NCI-H82 treated with DMSO at 0.1 percent for 48 hours (cell line): ENCODE data around the gene ZNF581.

Experiments used
- DNase-seq: peaks from one replicate; lab custom pipeline; 2025; ENCODE audit not compliant: unreplicated experiment; lab: John Stamatoyannopoulos, UW

ZNF581 gene

DNA sequence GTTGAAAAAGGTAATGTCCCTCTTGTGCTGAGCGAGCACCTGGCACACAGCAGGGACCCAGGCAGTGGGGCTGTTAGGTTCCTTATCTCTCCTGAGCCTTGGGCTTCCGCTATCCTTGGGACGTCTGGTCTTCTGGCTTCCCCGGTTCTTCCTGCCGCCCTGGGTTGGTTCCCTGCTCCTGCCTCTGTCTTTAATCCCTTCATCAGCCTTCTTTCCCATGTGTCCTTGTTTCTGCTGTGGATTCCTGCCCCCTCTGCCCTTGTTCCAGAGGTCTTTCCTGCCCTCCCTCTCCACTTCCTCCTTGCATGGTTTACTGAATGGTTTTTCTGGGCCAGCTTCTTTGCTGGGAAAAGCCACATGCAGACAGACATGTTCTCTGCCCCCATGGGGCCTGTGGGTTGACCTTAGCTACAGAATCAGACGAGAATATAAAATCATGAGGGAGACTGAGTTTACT, 34.2 kb downstream of the ZNF581 start:
- DNase-seq: no peak

DNA sequence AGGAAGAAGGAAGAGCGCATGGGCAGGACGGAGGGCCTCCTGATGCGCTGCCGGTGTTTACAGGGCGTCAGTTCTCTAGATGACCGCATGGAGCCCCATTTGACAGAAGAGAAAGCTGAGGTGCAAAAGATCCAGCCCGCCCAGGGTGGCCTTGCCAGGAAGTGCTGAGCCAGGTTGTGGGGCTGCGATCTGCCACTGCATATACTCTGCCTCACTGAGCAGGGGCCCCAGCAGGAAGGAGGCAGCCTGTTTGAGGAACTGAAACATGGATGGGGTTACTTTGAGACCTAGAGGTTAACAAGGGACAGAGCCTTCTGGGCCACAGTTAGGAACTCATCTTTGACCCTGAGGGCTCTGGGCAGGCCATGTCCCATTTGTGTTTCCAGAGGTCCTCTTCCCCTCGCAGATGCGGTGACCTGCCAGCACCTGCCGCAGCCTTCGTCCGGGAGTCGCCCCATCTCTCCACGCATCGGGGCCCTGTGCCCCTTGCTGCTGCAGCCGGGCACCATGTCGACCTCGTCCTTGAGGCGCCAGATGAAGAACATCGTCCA, 34.7 kb downstream of the ZNF581 start:
- no peak for DNase-seq

DNA sequence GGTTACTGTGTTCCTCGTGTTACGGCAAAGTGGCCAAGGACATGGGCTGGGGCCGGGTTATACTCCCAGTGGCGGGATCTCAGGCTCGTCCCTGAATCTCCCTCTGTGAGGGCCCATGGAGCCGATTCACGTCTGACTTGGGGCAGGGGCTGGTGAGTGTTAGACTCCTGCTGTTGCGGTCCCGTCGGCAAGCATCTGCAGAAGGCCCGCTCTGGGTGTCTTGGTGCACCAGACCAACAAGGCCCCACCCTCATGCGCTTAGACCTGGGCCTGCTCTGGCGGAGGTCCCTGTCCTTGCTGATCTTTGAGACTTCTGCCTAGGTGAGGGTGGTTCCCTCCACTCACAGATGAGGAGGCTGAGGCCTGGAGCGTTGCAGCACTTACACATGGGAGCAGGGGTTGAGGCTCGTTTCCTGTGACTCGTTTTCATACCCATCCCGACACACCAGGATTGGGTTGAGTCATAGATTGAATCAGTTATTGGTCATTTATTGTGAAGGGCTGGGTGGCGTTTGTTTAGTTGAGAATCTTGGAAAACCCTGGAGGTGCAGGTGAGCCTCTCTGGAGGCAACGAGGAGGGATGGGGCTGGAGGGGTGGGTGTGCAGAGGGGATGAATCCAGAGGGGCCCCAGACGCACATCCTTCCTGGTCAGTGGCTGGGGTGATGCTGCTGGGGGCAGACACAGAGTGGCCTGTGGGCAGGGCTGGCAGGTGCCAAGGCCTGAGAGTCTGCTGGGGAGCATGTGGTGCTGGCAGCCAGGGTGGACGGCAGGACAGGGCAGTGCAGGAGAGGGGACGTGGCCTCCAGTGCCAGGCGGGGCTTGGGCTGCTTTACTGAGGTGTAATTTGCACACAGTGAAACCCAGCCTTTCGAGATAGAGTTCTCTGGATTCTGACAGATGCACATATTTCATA, 36.2 kb downstream of the ZNF581 start:
- no peak for DNase-seq

DNA sequence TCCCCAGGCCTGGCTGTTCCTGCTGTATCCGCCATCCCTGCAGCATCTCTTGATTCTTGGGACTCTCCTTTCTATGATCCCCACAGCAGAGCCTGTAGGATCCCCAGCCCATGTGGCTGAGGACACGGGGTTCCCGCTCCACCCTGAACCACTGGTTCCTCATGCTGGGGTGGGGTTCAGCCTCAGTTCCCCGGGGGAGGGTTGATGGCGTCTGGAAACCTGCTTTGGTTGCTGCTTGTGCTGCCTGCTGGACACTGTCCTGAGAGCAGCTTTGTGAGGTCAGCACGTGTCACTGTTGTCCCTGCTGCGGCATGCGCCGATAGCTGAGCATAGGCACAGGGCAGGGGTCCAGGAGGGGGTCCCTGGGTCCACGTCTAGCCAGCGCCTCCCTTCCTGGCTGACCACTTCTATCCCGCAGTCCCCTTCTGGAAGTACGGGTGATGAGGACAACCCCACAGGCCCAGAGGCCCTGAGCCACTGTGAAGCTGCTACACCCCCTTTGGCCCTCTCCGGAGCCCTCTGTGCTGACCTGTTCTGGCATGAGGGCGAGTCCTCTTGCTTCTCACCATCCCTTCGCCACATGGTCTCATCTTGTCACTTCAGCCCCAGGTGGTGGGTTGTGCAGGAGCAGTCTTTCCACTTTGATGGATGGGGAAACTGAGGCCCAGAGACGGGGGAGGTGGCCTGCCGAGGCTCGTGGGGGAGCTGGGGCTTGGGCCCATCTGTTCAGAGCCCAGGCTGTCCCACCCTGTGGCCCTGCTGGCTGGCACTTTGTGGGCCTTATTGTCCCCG, 37.1 kb downstream of the ZNF581 start:
- DNase-seq: no peak

DNA sequence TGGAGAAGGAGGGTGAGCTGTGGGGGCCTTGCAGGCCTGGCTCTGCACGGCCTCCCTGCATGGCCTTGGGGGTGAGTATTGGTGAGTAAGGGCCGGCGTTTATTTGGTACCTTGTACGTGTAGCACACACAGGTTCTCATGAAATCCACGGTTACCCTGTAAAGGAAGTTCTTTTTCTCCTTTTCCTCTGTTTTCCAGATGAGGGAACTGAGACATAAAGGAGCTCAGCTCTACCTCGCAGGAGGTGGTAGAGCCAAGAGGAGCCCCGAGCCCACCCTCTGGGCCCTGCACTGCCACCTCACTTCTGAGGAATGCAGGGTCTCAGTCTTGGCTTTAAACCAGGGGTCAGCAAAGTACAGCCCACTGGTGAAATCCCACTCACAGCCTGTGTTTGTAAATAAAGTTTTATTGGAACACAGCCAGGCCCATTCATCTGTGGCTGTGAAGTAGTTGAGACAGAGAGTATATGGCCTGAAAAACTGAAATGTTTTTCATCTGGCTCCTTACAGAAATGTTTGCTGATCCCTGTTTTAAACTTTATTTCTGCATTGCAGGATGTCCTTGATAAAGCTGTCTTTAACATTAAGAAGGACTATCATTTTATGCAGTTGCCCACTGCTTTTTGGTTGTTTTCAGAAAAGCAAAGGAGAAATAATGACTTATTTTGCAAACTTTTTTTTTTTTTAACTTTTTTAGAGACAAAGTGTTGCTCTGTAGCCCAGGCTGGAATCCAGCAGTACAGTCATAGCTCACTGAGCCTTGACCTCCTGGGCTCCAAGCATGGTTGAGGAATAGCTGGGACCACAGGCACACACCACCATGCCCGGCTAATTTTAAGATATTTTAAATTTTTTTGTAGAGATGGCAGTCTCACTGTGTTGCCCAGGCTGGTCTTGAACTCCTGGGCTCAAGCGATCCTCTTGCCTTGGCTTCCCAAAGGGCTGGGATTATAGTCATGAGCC, 38.0 kb downstream of the ZNF581 start:
- no peak for DNase-seq

DNA sequence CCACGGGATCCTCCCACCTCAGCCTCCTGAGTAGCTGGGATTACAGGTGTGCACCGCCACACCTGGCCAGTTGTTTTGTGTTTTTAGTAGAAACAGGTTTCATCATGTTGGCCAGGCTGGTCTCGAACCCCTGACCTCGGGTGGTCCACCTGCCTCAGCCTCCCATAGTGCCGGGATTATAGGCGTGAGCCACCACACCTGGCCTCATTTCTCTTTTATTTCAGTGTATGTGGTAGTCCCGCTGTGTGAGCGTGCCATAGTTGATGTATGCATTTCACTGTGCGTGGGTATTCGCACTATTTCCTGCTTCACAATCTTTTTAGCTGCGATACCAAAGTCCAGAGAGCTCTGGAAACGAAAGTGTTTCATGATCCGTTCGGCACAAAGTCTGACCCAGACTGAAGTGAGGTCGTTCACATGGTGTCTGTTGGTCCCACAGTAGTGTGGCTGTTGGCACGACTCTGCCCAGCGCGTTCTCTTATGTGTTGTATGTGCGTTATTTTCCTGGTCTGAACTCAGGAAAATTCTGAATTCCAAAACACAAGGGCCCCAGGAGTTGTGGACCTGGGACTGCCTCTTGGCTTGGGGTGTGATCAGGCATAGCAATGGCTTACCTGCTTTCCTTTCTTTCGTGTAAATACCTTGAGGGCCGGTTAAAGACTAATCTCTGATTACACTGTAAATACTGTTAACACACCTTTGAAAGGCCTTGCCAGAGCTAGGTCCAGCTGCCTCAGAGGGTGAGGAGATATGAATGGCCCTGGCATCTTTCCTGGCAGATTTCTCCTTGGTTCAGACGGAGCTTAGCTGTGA, 40.2 kb downstream of the ZNF581 start:
- no peak for DNase-seq

DNA sequence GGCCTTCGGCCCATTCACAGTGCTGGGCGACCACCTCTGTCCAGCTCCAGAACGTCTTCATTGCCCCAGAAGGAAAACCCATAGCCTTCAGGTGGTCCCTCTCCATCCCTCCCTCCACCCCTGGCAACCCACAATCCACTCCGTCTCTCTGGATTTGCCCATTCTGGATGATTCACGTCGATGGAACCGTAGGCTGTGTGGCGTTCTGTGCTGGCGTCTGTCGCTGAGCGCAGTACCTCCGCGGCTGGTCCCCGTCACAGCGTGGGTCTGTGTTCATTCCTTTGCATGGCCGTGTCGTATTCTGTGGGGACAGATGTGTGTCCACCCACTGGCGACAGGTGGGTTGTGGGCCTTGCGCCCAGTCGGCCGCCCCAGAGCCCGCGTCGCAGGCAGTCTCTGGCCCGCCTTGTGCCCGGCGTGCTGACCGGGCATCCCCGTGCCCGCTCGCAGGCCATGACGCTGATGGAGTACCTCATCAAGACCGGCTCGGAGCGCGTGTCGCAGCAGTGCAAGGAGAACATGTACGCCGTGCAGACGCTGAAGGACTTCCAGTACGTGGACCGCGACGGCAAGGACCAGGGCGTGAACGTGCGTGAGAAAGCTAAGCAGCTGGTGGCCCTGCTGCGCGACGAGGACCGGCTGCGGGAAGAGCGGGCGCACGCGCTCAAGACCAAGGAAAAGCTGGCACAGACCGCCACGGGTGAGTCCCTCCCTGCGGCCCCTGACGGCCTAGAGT, 41.7 kb downstream of the ZNF581 start:
- DNase-seq: no peak

DNA sequence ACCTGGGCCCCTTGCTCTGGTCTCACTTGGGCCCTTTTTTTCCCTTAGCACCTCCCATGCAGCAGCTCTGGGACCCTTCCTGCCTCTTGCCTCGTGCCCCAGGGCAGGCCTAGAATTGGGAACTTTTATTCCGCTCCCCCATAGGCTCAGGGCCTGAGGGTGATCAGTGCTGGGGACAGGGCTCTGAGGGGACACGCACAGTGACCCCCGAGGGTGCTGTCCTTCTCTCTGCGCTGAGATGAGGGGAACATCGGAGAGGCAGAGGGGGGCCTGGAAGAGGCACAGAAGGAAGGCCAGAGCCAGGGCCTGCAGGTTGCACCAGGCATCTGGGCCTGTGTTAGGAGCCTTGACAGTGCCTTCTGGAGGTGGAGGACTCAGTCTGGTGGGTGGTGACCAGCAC, 42.3 kb downstream of the ZNF581 start:
- no peak for DNase-seq

DNA sequence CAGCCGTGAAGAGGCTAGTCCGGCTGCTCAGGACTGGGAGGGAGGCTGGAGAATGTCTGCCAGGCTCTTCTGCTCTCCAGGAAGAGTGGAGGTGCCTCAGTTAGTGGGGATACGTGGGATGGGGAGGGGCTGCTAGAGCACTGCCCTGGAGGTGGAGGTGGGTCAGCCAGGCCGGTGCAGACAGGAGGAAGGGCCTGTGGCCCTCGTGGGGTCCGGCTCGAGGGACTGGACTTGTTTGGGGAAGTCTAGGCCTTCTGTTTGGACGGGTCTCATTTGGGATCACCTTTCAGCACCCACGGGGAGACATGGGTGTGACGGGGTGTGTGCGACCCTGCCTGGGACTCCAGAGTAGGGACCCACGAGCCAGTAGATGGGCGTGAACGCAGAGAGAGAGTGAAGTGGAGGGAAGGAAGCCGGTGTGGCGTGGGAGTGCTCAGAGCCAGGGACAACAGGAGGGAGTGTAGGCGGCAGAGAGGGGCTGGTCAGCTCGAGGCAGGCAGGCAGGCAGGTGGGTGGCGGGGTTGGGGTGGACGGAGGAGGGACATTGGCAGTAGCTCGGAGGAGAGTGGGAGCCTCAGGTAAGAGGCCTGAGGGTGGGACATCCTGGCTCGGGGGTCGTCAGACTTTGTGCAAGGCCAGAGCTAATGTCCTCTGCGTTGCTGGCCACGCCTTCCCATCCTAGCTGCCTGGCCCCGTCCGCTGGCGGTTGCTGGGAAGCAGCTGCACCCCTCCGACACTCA, 43.0 kb downstream of the ZNF581 start:
- DNase-seq: no peak

DNA sequence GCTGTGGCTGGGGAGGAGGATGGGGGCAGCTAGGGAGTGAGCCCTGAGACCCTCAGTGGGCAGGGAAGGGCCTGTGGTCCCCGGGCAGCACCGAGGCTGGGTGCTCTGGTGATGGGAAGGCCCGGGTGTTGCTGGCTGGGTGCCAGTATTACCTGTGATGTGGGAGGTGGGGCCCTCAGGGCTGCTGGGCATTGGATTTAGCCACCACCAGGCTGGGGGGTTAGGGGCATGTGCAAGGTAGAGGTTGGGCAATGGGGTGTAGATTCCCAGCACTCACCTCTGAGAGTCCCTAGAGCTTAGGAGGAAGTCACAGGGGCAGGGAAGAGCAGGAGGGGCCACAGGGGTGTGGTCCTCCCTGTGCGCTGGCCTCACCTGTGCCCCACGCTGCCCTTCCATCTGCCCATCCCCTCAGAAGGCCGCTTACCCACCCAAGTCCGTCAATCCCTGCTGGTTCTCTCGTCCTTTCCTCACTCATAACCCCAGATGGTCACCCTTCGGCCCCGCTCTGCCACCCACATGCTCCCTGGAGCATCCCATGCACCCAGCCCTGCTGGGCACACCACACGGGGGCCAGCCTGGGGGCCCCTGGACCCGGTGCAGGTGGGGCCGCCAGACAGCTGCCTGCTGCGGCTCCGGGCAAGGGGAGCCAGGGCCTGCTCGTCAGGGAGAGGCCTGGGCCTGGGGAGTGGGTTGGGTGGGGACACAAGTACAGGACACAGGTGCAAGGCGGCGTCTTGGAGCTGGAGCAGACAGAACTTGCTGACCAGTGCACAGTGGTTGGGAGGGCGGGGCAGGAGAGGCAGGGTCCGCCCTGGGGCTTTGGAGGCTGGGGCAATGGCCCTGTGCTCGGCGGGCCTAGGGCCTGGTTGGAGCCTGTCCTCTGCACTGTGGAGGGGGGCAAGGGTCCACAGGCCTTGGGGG, 44.1 kb downstream of the ZNF581 start:
- DNase-seq: no peak

DNA sequence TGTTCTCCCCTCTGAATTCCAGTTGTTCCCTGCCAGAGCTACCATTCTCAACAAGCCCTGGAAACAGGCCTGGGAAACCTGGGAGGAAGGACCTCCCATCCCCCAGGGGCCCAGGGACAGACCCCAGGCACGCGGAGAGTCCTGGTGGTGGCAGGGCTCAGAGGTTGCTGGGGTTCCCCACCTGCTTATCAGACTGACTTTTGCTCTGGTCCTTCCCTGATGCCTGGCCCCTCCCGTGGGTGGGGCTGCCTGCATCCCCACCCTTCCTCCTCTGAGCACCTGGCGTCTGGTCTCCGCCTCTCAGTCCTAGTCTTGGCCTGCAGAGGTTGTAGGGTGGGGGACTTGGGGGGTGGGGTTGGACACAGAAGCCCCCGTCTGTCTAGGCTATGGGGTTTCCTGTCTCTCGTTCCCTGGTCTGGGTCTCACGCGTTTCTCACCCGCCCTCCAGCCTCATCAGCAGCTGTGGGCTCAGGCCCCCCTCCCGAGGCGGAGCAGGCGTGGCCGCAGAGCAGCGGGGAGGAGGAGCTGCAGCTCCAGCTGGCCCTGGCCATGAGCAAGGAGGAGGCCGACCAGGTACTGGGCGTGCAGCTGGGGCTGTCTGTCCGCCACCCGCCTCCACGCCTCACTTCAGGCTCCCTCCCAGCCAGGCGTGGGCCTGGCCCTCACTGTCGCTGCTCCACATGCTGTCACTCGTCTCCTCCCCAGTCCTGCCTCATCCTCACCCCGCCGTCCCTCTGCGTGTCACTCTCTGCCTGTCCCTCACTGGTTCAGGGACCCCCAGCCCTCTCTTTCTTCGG, 45.2 kb downstream of the ZNF581 start:
- DNase-seq: no peak

DNA sequence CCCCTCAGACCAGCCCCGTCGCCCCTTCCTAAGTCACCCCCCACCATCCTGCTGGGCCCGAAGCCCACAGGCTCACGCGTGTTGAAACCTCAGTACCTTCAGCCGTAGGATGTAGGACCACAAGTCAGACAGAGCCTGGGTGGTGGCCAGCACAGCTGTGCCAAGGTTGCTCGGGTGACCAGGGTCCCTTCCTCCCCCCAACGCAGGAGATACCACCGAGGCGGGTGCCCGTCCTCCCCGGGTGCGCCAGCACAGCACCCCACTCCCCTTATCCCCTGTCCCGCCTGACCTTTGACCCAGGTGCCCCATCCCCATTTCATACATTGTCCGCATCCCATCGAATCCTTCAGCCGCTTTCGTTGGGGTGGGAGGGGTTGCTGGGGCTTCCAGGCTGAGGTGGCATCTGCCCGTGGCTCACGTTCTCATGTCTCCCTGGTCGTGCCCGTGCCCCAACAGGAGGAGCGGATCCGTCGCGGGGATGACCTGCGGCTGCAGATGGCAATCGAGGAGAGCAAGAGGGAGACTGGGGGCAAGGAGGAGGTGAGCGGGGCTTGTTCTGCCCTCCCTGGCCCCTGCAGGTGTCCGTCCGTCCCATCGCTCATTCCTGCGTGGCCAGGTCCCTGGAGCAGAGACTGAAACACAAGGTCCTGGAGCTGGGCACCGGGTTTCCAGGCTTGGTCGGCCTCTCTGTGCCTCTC, 46.1 kb downstream of the ZNF581 start:
- DNase-seq: no peak

DNA sequence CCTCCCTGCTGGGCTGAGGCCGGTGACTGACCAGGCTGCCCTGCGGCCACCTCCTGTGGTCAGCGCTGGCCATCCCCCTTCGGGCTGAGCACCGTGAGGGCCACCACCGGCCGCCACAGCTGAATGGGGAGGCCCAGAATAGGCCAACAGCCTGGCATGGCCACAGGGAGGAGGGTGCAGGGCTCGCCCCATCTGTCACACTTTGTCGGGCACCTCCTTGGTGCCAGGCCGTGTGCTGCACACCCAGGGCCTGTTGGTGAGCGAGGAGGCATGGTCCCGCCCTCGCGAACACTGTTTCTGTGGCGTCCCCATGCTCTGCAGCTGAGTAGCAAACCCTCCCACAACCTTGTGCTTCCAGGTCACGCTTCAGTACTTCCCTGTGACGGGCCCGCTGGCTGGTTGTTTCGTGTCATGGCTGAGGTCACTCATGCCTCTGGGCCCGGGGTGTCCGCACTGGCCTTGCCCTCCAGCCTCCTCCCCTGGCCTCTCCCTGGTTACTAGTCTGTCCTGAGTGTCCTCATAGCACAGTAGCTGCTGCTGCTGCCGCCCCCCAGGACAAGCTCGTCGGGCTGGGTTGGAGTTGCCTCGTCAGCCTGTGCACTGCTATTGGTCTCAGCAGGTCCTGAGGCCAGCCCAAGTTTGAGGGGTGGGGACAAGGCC, 46.8 kb downstream of the ZNF581 start:
- no peak for DNase-seq

DNA sequence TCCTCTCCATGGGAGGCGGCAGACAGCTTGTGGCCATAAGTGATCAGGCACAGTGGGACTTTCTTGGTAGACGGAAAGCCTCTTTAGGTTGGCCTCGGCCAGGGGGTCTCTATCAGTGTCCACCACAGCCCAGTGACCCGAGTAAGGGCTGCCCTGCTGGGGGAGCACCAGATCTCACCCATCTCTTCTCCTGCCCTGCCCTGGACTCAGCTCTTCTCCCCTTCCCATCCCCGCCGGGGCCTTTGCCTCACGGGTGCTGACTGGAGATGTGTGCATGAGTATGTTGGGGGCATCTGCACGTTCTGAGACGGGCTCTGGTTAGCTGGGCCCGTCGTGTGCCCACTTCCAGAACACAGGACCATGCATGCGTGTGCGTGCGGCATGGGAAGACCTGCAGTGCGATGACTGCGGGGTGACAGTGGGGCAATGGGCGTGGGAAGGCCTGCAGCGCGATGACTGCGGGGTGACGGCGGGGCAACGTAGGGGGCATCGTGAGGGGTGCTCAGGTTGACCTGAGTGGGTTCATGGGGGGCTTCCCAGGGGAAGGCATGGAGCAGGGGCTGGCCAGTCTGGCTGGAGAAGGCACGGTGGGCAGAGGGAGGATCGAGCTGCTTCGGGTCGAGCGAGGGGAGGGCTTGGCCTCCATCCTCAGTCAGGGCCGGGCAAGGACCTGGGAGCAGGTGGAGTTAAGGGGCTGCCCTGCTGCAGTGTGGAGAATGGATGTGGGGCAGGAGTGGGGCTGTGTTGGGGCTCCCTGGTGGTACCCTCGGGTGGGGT, 47.5 kb downstream of the ZNF581 start:
- DNase-seq: no peak
